Fibroblast of mammary gland (primary cell): ENCODE measurements around the gene GNAT3.

Experiments used
- DNase-seq: peaks from one replicate; pipeline ENCODE4 v3.0.0-alpha.2; 2010; ENCODE audit warnings: low read depth
- H3K4me3 ChIP-seq: 2 replicates; pipeline ENCODE4 v1.5.1; 2011; ENCODE audit warnings: low read depth, mild to moderate bottlenecking, low read length, moderate library complexity; ENCODE audit not compliant: control insufficient read depth
- CTCF ChIP-seq: conservative IDR thresholded peaks from 2 replicates; pipeline ENCODE4 v1.5.1; 2011; ENCODE audit warnings: low read depth, low read length, inconsistent platforms; ENCODE audit not compliant: control insufficient read depth, insufficient read depth

Gene GNAT3

GRCh38 chr7:80417211-80417793, 94.6 kb downstream of the GNAT3 start:
- TF ChIP-seq CTCF, result no peak

GRCh38 chr7:80415522-80415921, 96.3 kb downstream of the GNAT3 start:
- no peak overlapping the region for H3K4me3 ChIP-seq
- no peak for TF ChIP-seq CTCF
- DNase-seq, result peak; percentile 67

More at GRCh38 chr7:80417211-80417793, 94.6 kb downstream of the GNAT3 start:
- no peak overlapping the region for H3K4me3 ChIP-seq
- no peak for DNase-seq

GRCh38 chr7:80415114-80415513, 96.8 kb downstream of the GNAT3 start:
- DNase-seq, result no peak
- no peak for TF ChIP-seq CTCF
- no peak overlapping the region for H3K4me3 ChIP-seq

GRCh38 chr7:80414331-80414730, 97.5 kb downstream of the GNAT3 start:
- H3K4me3 ChIP-seq, result no peak overlapping the region
- peak; percentile 27 for DNase-seq
- no peak for TF ChIP-seq CTCF

GRCh38 chr7:80413383-80413945, 98.4 kb downstream of the GNAT3 start:
- no peak for DNase-seq
- TF ChIP-seq CTCF, result no peak
- H3K4me3 ChIP-seq, result no peak overlapping the region

- peak; percentile 79 for DNase-seq
- no peak overlapping the region for H3K4me3 ChIP-seq
- no peak for TF ChIP-seq CTCF
Observed at GRCh38 chr7:80412842-80413241, 99.0 kb downstream of the GNAT3 start.
